Measurements from ENCODE around the gene SEC16B. TPM values are rescaled to one million over a fixed set of nuclear protein-coding genes. Genes with fewer than 3 reads are reported as not detected.

Gene SEC16B
- total and polyA plus RNA-seq, 2 of the 8 experiments (the other 6 are each of a cell fraction or from before 2014, with no cell fraction given) = 0.56 to 0.94 TPM

DNA sequence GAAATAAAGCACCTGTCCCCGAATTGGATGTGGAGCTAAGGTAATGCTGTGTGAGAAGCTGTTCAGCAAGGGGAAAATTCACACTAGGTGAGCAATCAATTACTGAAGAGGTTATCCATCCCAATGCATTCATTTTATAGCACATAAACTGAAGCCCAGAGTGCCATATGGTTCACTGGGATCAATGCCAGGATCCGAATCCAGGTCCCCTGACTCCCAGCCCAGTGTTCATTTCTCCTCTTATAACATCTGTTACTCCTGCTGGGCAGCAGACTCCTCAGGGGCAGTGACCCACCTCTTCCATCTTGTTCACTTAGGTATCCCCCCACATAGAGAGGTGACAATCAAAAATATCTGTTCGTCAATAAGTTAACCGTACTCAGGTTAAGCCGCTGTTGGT lies 13.2 kb upstream of the SEC16B start (continued):
- TF ChIP-seq, protein P1, sequence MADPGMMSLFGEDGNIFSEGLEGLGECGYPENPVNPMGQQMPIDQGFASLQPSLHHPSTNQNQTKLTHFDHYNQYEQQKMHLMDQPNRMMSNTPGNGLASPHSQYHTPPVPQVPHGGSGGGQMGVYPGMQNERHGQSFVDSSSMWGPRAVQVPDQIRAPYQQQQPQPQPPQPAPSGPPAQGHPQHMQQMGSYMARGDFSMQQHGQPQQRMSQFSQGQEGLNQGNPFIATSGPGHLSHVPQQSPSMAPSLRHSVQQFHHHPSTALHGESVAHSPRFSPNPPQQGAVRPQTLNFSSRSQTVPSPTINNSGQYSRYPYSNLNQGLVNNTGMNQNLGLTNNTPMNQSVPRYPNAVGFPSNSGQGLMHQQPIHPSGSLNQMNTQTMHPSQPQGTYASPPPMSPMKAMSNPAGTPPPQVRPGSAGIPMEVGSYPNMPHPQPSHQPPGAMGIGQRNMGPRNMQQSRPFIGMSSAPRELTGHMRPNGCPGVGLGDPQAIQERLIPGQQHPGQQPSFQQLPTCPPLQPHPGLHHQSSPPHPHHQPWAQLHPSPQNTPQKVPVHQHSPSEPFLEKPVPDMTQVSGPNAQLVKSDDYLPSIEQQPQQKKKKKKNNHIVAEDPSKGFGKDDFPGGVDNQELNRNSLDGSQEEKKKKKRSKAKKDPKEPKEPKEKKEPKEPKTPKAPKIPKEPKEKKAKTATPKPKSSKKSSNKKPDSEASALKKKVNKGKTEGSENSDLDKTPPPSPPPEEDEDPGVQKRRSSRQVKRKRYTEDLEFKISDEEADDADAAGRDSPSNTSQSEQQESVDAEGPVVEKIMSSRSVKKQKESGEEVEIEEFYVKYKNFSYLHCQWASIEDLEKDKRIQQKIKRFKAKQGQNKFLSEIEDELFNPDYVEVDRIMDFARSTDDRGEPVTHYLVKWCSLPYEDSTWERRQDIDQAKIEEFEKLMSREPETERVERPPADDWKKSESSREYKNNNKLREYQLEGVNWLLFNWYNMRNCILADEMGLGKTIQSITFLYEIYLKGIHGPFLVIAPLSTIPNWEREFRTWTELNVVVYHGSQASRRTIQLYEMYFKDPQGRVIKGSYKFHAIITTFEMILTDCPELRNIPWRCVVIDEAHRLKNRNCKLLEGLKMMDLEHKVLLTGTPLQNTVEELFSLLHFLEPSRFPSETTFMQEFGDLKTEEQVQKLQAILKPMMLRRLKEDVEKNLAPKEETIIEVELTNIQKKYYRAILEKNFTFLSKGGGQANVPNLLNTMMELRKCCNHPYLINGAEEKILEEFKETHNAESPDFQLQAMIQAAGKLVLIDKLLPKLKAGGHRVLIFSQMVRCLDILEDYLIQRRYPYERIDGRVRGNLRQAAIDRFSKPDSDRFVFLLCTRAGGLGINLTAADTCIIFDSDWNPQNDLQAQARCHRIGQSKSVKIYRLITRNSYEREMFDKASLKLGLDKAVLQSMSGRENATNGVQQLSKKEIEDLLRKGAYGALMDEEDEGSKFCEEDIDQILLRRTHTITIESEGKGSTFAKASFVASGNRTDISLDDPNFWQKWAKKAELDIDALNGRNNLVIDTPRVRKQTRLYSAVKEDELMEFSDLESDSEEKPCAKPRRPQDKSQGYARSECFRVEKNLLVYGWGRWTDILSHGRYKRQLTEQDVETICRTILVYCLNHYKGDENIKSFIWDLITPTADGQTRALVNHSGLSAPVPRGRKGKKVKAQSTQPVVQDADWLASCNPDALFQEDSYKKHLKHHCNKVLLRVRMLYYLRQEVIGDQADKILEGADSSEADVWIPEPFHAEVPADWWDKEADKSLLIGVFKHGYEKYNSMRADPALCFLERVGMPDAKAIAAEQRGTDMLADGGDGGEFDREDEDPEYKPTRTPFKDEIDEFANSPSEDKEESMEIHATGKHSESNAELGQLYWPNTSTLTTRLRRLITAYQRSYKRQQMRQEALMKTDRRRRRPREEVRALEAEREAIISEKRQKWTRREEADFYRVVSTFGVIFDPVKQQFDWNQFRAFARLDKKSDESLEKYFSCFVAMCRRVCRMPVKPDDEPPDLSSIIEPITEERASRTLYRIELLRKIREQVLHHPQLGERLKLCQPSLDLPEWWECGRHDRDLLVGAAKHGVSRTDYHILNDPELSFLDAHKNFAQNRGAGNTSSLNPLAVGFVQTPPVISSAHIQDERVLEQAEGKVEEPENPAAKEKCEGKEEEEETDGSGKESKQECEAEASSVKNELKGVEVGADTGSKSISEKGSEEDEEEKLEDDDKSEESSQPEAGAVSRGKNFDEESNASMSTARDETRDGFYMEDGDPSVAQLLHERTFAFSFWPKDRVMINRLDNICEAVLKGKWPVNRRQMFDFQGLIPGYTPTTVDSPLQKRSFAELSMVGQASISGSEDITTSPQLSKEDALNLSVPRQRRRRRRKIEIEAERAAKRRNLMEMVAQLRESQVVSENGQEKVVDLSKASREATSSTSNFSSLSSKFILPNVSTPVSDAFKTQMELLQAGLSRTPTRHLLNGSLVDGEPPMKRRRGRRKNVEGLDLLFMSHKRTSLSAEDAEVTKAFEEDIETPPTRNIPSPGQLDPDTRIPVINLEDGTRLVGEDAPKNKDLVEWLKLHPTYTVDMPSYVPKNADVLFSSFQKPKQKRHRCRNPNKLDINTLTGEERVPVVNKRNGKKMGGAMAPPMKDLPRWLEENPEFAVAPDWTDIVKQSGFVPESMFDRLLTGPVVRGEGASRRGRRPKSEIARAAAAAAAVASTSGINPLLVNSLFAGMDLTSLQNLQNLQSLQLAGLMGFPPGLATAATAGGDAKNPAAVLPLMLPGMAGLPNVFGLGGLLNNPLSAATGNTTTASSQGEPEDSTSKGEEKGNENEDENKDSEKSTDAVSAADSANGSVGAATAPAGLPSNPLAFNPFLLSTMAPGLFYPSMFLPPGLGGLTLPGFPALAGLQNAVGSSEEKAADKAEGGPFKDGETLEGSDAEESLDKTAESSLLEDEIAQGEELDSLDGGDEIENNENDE (IDR thresholded peaks at IDR 0.05; ENCODE audit: insufficient replicate concordance, low read length) = no peak
- TF ChIP-seq NANOG (IDR thresholded peaks at IDR 0.05; ENCODE audit: insufficient read depth, low read depth, low read length, poor library complexity, severe bottlenecking) (no peak), POLR2A (IDR thresholded peaks at IDR 0.05; ENCODE audit: control extremely low read depth in 1 of 2, low read depth in 2 of 2, low read length in 2 of 2) (no peak), FOSL1 (IDR thresholded peaks at IDR 0.05; ENCODE audit: insufficient read depth, low read depth, low read length) (no peak), TAF7 (optimal IDR thresholded peaks at IDR 0.05; ENCODE audit: borderline replicate concordance, low read depth, low read length) (no peak), RFX5 (IDR thresholded peaks at IDR 0.05; ENCODE audit: borderline replicate concordance, low read depth, low read length) (no peak), CEBPB (IDR thresholded peaks at IDR 0.05; ENCODE audit: low read depth, low read length) (no peak)
- TF ChIP-seq, protein P2, sequence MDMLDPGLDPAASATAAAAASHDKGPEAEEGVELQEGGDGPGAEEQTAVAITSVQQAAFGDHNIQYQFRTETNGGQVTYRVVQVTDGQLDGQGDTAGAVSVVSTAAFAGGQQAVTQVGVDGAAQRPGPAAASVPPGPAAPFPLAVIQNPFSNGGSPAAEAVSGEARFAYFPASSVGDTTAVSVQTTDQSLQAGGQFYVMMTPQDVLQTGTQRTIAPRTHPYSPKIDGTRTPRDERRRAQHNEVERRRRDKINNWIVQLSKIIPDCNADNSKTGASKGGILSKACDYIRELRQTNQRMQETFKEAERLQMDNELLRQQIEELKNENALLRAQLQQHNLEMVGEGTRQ (IDR thresholded peaks at IDR 0.05; ENCODE audit: low read length) = no peak

All from H1 (cell line).